Tibial nerve (tissue), 4 donors: ENCODE measurements around the gene CPSF7.

ENCODE experiments used
- EP300 ChIP-seq, 2 donors: sonication (generic); formaldehyde crosslinking; IDR thresholded peaks; one replicate each; pipeline ENCODE4 v1.6.1; 2017; ENCODE audit warnings: antibody characterized with exemption in 2 of 2, mild to moderate bottlenecking in 1 of 2
- POLR2A ChIP-seq, 2 donors: fragments of 450-650 bp; IDR thresholded peaks; one replicate each; pipeline ENCODE4 v1.6.1; 2017; ENCODE audit warnings: antibody characterized with exemption in 2 of 2, mild to moderate bottlenecking in 2 of 2, moderate library complexity in 2 of 2
- TF ChIP-seq, protein P1 (sequence below), 5 experiments: fragments of 200-600 bp in 3 of 5; fragments of 450-650 bp in 2 of 5; sonication (generic) in 3 of 5; IDR thresholded peaks; one replicate each; pipeline ENCODE4 v1.5.1; 2016 to 2019; ENCODE audit warnings: antibody characterized with exemption in 5 of 5, mild to moderate bottlenecking in 3 of 5, moderate library complexity in 2 of 5

DNA sequence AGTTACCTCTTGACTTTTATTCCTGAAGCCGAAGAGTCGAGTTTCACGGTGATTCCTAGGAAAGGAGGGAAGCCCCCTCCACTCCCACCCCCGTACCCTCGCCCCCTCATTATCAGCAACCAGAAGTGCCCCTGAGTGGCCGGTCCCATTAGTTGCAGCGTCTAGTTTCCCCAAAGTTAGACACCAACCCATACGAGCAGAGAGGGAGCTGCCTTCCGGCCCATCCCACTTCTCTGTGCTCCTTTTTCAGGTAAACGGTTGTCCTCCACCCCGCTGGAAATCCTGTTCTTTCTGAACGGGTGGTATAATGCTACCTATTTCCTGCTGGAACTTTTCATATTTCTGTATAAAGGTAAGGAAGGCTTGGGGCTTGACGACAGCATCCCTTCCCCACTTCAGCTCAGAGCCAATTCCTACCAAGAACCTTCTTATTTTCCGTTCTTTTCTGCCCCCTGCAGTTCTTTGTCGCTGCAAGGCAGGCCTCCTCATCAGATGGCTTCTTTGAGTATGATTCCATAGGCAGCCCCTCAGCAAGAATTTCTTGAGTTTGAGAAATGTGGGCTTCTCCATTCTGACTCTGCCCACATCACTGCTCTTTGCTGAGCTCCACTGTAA lies 36.7 kb downstream of the CPSF7 start:
- TF ChIP-seq POLR2A (IDR thresholded peaks at IDR 0.05) (no peak), EP300 (IDR thresholded peaks at IDR 0.05) (no peak)
- TF ChIP-seq, protein P1, sequence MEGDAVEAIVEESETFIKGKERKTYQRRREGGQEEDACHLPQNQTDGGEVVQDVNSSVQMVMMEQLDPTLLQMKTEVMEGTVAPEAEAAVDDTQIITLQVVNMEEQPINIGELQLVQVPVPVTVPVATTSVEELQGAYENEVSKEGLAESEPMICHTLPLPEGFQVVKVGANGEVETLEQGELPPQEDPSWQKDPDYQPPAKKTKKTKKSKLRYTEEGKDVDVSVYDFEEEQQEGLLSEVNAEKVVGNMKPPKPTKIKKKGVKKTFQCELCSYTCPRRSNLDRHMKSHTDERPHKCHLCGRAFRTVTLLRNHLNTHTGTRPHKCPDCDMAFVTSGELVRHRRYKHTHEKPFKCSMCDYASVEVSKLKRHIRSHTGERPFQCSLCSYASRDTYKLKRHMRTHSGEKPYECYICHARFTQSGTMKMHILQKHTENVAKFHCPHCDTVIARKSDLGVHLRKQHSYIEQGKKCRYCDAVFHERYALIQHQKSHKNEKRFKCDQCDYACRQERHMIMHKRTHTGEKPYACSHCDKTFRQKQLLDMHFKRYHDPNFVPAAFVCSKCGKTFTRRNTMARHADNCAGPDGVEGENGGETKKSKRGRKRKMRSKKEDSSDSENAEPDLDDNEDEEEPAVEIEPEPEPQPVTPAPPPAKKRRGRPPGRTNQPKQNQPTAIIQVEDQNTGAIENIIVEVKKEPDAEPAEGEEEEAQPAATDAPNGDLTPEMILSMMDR (IDR thresholded peaks at IDR 0.05): no peak
